Gastroesophageal sphincter (tissue), 4 donors: ENCODE measurements around the gene TGFB3. TPM values are rescaled to one million over a fixed set of nuclear protein-coding genes. Genes with fewer than 3 reads are reported as not detected.

Experiments used
- ATAC-seq: fragments of 150-250 bp; one replicate; pipeline ENCODE4 v1.9.1; 2016; ENCODE audit warnings: mild to moderate bottlenecking, moderate library complexity
- H3K27ac ChIP-seq, 4 donors: fragments of 200-600 bp; sonication (generic) in 3 of 4; 1 replicate in 3 of 4; 2 replicates in 1 of 4; pipeline ENCODE4 v1.5.1; 2016 to 2019
- H3K27me3 ChIP-seq: fragments of 200-600 bp; sonication (generic); one replicate; pipeline ENCODE4 v1.5.1; 2019
- H3K36me3 ChIP-seq, 2 donors: fragments of 200-600 bp; sonication (generic); one replicate each; pipeline ENCODE4 v1.5.1; 2019; ENCODE audit warnings: control low read depth in 1 of 2
- H3K4me1 ChIP-seq, 3 donors: fragments of 200-600 bp; sonication (generic); 1 replicate in 2 of 3; 2 replicates in 1 of 3; pipeline ENCODE4 v1.5.1; 2016 to 2019; ENCODE audit warnings: control low read depth in 2 of 3
- H3K4me3 ChIP-seq, 2 donors: fragments of 200-600 bp; sonication (generic); one replicate each; pipeline ENCODE4 v1.5.1; 2019; ENCODE audit warnings: mild to moderate bottlenecking in 1 of 2, moderate library complexity in 1 of 2
- H3K9me3 ChIP-seq, 3 donors: fragments of 200-600 bp; sonication (generic); one replicate each; pipeline ENCODE4 v1.5.1; 2017 to 2019; ENCODE audit warnings: control low read depth in 2 of 3
- EP300 ChIP-seq: sonication (generic); formaldehyde crosslinking; IDR thresholded peaks from one replicate; pipeline ENCODE4 v1.6.1; 2017; ENCODE audit warnings: antibody characterized with exemption, mild to moderate bottlenecking
- POLR2A ChIP-seq, 2 donors: fragments of 450-650 bp; IDR thresholded peaks; one replicate each; pipeline ENCODE4 v1.6.1; 2017; ENCODE audit warnings: antibody characterized with exemption in 2 of 2, mild to moderate bottlenecking in 2 of 2, moderate library complexity in 1 of 2
- POLR2AphosphoS5 ChIP-seq: sonication (generic); formaldehyde crosslinking; IDR thresholded peaks from one replicate; pipeline ENCODE4 v1.6.1; 2017; ENCODE audit warnings: antibody characterized with exemption
- WGBS, 2 donors: methylation state at CpG; one replicate each; pipeline ENCODE4 v1.1.5; 2018; ENCODE audit warnings: low coverage in 1 of 2; 5-methylcytosine and 5-hydroxymethylcytosine counted together
- total RNA-seq, 4 donors: library from RNA; depleted of rRNA; stranded (reverse); fragments of >200 nt; gene quantifications; one replicate each; pipeline ENCODE4 v1.1.0, GENCODE V29; 2016
- TF ChIP-seq, protein P1 (sequence below), 4 experiments: fragments of 200-600 bp in 2 of 4; fragments of 450-650 bp in 2 of 4; sonication (generic) in 1 of 4; IDR thresholded peaks; one replicate each; pipeline ENCODE4 v1.5.1; 2017 to 2019; ENCODE audit warnings: antibody characterized with exemption in 4 of 4, mild to moderate bottlenecking in 2 of 4, moderate library complexity in 2 of 4

TGFB3 gene
- total RNA-seq, 4 donors from 2014 or later: 24.1 to 38.3 (median 27.6) TPM

DNA sequence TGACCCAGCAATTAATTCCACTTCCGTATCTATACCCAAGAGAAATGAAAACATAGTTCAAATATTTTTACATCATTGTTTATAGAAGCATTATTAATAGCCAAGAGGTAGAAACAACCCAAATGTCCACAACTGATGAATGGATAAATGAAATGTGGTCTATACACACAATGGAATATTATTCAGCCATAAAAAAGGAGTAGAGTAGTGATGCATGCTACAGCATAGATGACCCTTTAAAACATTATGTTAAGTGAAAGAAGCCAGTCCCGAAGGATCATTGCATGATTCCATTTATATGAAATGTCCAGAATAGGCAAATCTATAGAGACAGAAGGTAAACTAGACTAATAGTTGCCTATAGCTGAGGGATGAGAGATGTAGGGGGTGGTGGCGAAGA lies 29.3 kb downstream of the TGFB3 start:
- Histone ChIP-seq H3K9me3 (no peaks in the 10 kb centered on the region), H3K4me3 (no peak overlapping the region), H3K27ac (no peak overlapping the region), H3K27me3 (no peaks in the 10 kb centered on the region), H3K4me1 (no peaks in the 10 kb centered on the region), H3K36me3 (peaks cover 0 to 15% of the 10 kb centered on the region in 2 donors)
- ATAC-seq: no peak
- TF ChIP-seq EP300 (no peak), POLR2A (IDR thresholded peaks at IDR 0.05) (no peak), POLR2AphosphoS5 (no peak)
- TF ChIP-seq, protein P1, sequence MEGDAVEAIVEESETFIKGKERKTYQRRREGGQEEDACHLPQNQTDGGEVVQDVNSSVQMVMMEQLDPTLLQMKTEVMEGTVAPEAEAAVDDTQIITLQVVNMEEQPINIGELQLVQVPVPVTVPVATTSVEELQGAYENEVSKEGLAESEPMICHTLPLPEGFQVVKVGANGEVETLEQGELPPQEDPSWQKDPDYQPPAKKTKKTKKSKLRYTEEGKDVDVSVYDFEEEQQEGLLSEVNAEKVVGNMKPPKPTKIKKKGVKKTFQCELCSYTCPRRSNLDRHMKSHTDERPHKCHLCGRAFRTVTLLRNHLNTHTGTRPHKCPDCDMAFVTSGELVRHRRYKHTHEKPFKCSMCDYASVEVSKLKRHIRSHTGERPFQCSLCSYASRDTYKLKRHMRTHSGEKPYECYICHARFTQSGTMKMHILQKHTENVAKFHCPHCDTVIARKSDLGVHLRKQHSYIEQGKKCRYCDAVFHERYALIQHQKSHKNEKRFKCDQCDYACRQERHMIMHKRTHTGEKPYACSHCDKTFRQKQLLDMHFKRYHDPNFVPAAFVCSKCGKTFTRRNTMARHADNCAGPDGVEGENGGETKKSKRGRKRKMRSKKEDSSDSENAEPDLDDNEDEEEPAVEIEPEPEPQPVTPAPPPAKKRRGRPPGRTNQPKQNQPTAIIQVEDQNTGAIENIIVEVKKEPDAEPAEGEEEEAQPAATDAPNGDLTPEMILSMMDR (IDR thresholded peaks at IDR 0.05): no peak
- 76 to 88% methylated on average over 3 of the region's 3 CpGs for WGBS, 2 donors

DNA sequence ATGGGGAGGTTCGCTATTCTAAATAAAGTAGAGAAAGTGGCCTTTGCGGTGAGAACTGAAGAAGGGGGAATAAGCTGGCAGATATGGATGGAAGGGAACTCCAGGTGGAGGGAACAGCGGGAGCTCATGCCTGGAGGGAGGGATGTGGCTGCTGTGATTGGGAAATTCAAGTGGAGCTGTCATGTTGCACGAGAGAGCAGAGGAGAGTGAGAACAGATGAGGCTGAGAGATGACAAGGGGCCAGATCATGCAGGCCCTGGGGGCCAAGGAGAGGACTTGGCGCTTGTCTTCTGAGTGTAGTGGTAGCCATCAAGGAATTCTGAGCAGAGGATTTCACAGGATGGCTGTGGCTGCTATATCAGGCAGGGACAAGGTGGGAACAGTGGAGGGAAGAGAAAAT lies 35.0 kb downstream of the TGFB3 start:
- Histone ChIP-seq H3K27ac (no peak overlapping the region), H3K4me1 (no peaks in the 10 kb centered on the region), H3K27me3 (no peaks in the 10 kb centered on the region), H3K36me3 (no peaks in the 10 kb centered on the region), H3K4me3 (no peak overlapping the region), H3K9me3 (no peaks in the 10 kb centered on the region)
- no peak for ATAC-seq
- 92 to 95% methylated on average over 3 to 5 of the region's 5 CpGs for WGBS, 2 donors
- no peak for TF ChIP-seq POLR2A (IDR thresholded peaks at IDR 0.05)
- no peak for TF ChIP-seq EP300
- TF ChIP-seq, protein P1 (IDR thresholded peaks at IDR 0.05): no peak
- no peak for TF ChIP-seq POLR2AphosphoS5

- no peak overlapping the region for H3K4me3 ChIP-seq
- no peaks in the 10 kb centered on the region for H3K27me3 ChIP-seq
- TF ChIP-seq, protein P1 (IDR thresholded peaks at IDR 0.05): no peak
- TF ChIP-seq POLR2A (IDR thresholded peaks at IDR 0.05) (no peak), EP300 (no peak), POLR2AphosphoS5 (no peak)
- WGBS, 2 donors: 78 to 88% methylated on average over 4 of the region's 4 CpGs
- no peaks in the 10 kb centered on the region for H3K4me1 ChIP-seq
- no peak for ATAC-seq
- no peak overlapping the region for H3K27ac ChIP-seq
- H3K36me3 ChIP-seq: no peaks in the 10 kb centered on the region
- H3K9me3 ChIP-seq: no peaks in the 10 kb centered on the region
Observed at GRCh38 chr14:75944607-75945241, 37.1 kb downstream of the TGFB3 start.

- Histone ChIP-seq H3K9me3 (no peaks in the 10 kb centered on the region), H3K27ac (no peak overlapping the region), H3K36me3 (no peaks in the 10 kb centered on the region), H3K4me1 (no peaks in the 10 kb centered on the region), H3K27me3 (no peaks in the 10 kb centered on the region), H3K4me3 (no peak overlapping the region)
- TF ChIP-seq POLR2AphosphoS5: no peak
- TF ChIP-seq POLR2A (IDR thresholded peaks at IDR 0.05): no peak
- TF ChIP-seq EP300: no peak
- TF ChIP-seq, protein P1 (IDR thresholded peaks at IDR 0.05): no peak
- 50 to 85% methylated on average over 2 to 3 of the region's 4 CpGs for WGBS, 2 donors
- no peak for ATAC-seq
Observed at GRCh38 chr14:75941030-75941429, 40.8 kb downstream of the TGFB3 start.

GRCh38 chr14:75939200-75939599 lies 42.6 kb downstream of the TGFB3 start:
- ATAC-seq: no peak
- H3K27me3 ChIP-seq: no peaks in the 10 kb centered on the region
- no peak for TF ChIP-seq EP300
- TF ChIP-seq POLR2A (IDR thresholded peaks at IDR 0.05): no peak
- TF ChIP-seq, protein P1 (IDR thresholded peaks at IDR 0.05): no peak
- no peak for TF ChIP-seq POLR2AphosphoS5
- H3K9me3 ChIP-seq: no peaks in the 10 kb centered on the region
- WGBS, 2 donors: 71 to 75% methylated on average over 1 of the region's 1 CpG
- no peaks in the 10 kb centered on the region for H3K4me1 ChIP-seq
- no peak overlapping the region for H3K4me3 ChIP-seq
- H3K27ac ChIP-seq: no peak overlapping the region
- no peaks in the 10 kb centered on the region for H3K36me3 ChIP-seq
